Coronary artery (tissue), 2 donors: ENCODE measurements around the gene COPS9.

Source experiments
- DNase-seq: peaks from one replicate; pipeline ENCODE4 v3.0.0-alpha.2; 2017; ENCODE audit warnings: low spot score
- H3K27ac ChIP-seq, 2 donors: fragments of 200-600 bp; sonication (generic); one replicate each; pipeline ENCODE4 v1.5.1; 2016 to 2019
- H3K4me3 ChIP-seq: fragments of 200-600 bp; sonication (generic); 2 replicates; pipeline ENCODE4 v1.5.1; 2016; ENCODE audit warnings: mild to moderate bottlenecking, moderate library complexity
- CTCF ChIP-seq: fragments of 200-600 bp; sonication (generic); IDR thresholded peaks from one replicate; pipeline ENCODE4 v1.5.1; 2019; ENCODE audit warnings: antibody characterized with exemption

COPS9 gene

GRCh38 chr2:240155745-240156390 is 19.8 kb upstream of the COPS9 start:
- H3K4me3 ChIP-seq: no peak overlapping the region
- no peak for DNase-seq
- TF ChIP-seq CTCF: no peak
- H3K27ac ChIP-seq: no peak overlapping the region

- Histone ChIP-seq H3K27ac (no peak overlapping the region), H3K4me3 (no peak overlapping the region)
- TF ChIP-seq CTCF: no peak
- DNase-seq: no peak
Measured at GRCh38 chr2:240155048-240155744, 19.1 kb upstream of the COPS9 start.

- TF ChIP-seq CTCF: no peak
- Histone ChIP-seq H3K27ac (no peak overlapping the region), H3K4me3 (no peak overlapping the region)
- no peak for DNase-seq
Measured at GRCh38 chr2:240154606-240155005, 18.5 kb upstream of the COPS9 start.

- Histone ChIP-seq H3K4me3 (no peak overlapping the region), H3K27ac (no peak overlapping the region)
- TF ChIP-seq CTCF: no peak
- no peak for DNase-seq
Measured at GRCh38 chr2:240153418-240153817, 17.3 kb upstream of the COPS9 start.

- Histone ChIP-seq H3K4me3 (no peak overlapping the region), H3K27ac (no peak overlapping the region)
- TF ChIP-seq CTCF: no peak
- no peak for DNase-seq
Measured at GRCh38 chr2:240151477-240152031, 15.4 kb upstream of the COPS9 start.

GRCh38 chr2:240149943-240150784 is 14.1 kb upstream of the COPS9 start:
- DNase-seq: no peak
- H3K4me3 ChIP-seq: no peak overlapping the region
- peak; percentile 42 for TF ChIP-seq CTCF
- no peak overlapping the region for H3K27ac ChIP-seq
